ENCODE measurements around the gene SBF2.

- TF ChIP-seq GATA3 (IDR thresholded peaks at IDR 0.05; ENCODE audit: low read depth, low read length) (no peak), GATA2 (IDR thresholded peaks at IDR 0.05; ENCODE audit: low read depth, low read length) (no peak)
These were observed 243.5 kb downstream of the SBF2 start for GRCh38 chr11:10050561-10050960.

Data from SH-SY5Y (cell line).